Right ventricle myocardium superior (tissue), 1 donor: ENCODE measurements around the gene CCN6. TPM values are rescaled to one million over a fixed set of nuclear protein-coding genes. Genes with fewer than 3 reads are reported as not detected.
A peak's percentile ranks its signal among the peaks of the same experiment; 100 is the strongest.
"Not testable (repeated sequence)": the region's sequence is repeated elsewhere in the genome, so short reads cannot be mapped to it uniquely, and the experiment has no call there.

Experiments
- ATAC-seq: fragments of 200-7000 bp; cut with Tn5 transposase; one replicate; pipeline ENCODE4 v1.9.1; 2020; ENCODE audit warnings: mild to moderate bottlenecking; ENCODE audit not compliant: poor library complexity
- DNase-seq: peaks from one replicate; pipeline ENCODE4 v3.0.0-alpha.2; 2020
- intact Hi-C: fragments of 100-400 bp; cut with DNase I; formaldehyde crosslinking; loops from one replicate; pipeline ENCODE4 v1.11.2; 2022
- total RNA-seq: library from RNA; stranded (reverse); fragmentation: NEBNext Ultra II Directional; extraction: Animal tissue kit (Norgen Biotek cat#: 25700); gene quantifications from one replicate; pipeline ENCODE4 v1.2.1, GENCODE V29; 2021
- donor health status: DM: no; HTN: yes; CAD: no; lungs with severe emphysema.

Gene CCN6
- total RNA-seq, 1 donor from 2014 or later, result not detected

DNA sequence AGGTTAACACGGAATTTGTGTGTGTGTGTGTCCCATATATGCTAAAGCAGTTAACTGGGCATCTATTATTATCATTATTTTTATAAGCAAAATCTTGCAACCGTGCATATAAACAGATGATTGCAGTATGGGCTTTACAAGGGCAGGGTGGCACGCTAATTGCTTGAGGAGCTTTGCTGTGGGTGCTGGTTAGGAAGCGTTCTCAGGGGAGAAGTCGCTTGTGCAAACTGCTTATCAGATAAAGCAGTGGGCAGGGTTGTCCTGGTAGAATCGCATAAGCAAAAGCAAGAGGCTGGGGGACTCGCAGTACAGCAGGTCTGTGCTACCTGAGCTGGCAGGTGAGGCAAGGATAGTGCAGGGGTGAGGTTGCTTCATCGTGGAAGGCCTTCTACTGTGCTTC, 9.7 kb upstream of the CCN6 start:
- ATAC-seq (no peak), DNase-seq (no peak)
- intact Hi-C loops, result no loop called here

DNA sequence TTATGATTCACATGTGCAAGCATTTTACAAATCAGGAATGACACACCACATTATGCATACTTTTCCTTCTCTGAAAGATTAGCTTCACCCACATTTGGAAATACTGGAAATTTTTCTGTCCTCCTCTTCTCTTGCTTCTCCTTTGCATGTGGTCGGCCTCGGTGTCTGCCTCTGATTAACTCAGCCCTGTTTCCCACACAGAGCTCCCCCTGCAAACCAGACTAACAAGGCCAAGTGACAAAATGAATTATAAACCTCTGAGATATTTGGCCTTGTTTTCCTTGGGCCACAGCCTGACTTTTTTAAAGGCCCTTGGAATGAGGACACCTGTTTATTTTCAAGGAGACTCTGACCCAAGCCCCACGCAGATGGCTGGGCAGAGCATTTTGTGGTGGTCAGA, 9.0 kb upstream of the CCN6 start:
- intact Hi-C loops, result no loop called here
- ATAC-seq, result no peak
- DNase-seq, result no peak

DNA sequence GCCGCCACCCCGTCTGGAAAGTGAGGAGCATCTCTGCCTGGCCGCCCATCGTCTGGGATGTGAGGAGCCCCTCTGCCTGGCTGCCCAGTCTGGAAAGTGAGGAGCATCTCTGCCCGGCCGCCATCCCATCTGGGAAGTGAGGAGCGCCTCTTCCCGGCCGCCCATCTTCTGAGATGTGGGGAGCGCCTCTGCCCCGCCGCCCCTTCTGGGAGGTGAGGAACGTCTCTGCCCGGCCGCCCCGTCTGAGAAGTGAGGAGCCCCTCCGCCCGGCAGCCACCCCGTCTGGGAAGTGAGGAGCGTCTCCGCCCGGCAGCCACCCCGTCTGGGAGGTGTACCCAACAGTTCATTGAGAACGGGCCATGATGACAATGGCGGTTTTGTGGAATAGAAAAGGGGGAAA, 6.4 kb upstream of the CCN6 start:
- DNase-seq, intact Hi-C loops, ATAC-seq: not testable (repeated sequence)

- DNase-seq (no peak), ATAC-seq (no peak)
- intact Hi-C loops, result no loop called here
Measured at GRCh38 chr6:112049026-112049799, 4.7 kb upstream of the CCN6 start.

DNA sequence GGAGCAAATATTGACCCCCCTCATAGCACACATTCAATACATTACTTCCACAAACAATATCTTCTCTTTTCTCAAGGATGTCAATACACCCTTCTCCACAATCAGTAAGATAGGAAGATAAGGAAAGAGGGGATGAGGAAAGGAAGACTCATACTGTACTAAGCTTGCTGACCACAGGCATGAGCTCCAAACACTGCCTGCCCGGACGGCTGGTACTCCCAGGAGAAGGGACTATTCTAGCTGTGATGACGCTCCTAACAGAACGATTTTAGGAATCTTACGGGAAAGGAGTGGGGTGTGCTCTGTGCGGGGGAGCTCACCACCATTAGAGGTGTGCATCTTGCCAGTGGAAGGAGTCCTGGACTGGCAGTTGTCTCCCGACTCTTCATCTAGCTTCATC, 3.9 kb upstream of the CCN6 start:
- ATAC-seq (no peak), DNase-seq (no peak)
- intact Hi-C loops, result no loop called here

DNA sequence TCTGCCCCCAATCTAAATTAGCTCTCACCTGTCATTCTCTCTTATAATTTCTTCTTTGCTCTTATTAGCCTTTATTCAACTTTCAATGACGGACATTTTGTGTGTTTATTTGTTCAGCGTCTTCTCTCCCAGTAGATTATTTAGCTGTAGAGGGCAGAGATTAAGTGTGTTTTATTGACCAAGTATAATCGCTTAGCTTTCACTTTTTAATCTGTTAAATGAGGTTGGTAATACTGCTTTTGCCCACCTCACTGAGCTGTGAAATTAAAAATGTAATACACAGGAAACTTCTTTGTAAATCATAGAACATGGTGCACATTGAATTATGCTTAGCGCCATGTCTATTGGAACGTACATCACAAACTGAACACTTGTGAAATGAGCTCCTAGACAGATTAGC, 3.5 kb upstream of the CCN6 start:
- DNase-seq (no peak), ATAC-seq (no peak)
- intact Hi-C loops, result no loop called here

GRCh38 chr6:112051251-112051740, 2.6 kb upstream of the CCN6 start:
- intact Hi-C loops, ATAC-seq, DNase-seq: not testable (repeated sequence)

GRCh38 chr6:112054555-112055190, 769 bp downstream of the CCN6 start:
- ATAC-seq, result no peak
- intact Hi-C loops, result no loop called here
- no peak for DNase-seq

GRCh38 chr6:112058243-112059032, 4.5 kb downstream of the CCN6 start:
- no peak for ATAC-seq
- intact Hi-C loops, result no loop called here
- DNase-seq, result no peak

DNA sequence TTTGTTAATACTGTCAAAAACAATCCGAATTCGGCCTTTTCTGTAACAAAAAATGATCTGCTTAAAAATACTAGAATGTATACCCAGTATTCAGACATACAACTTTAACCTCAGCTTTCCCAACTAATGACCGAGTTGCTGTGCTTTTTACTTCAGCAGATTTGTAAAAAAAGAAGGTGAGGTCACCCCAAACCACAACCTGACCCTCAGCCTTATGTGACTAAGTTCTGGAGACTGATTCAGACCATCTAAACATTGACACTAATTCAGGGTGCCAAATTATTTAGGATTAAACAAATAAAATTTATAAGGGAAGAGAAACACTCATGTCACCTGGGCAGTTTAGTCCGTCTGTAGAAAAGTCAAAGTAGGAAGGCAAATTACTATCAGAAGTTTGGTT, 7.7 kb downstream of the CCN6 start:
- intact Hi-C loops, result no loop called here
- DNase-seq (no peak), ATAC-seq (no peak)

- ATAC-seq (no peak), DNase-seq (no peak)
- intact Hi-C loops, result no loop called here
Measured at GRCh38 chr6:112062966-112063365, 9.1 kb downstream of the CCN6 start.

DNA sequence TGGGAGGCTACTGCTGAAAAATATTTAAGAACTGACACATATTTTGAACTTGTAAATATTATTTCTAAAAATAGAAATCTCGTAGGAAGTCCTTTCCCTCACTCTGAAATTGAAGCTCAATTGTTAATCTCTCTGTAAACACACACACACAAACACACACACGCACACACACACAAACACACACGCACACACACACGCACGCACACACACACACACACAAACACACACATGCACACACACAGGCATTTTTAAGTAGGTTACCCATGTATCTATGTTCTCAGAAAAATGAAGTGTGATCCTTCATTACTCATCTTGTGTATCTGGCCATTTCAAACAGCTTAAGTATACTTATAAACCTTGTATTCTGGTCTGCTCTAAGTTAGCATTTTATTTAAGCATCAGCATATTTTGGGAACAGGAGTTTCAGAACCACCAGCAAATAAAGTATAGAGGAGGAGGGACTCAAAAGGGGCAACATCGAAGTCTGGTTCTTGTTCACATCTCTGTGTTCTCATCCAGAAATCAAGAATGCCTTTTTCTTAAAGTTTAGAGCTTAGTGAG, 11.6 kb downstream of the CCN6 start:
- ATAC-seq (no peak), DNase-seq (no peak)
- intact Hi-C loops, result no loop called here

DNA sequence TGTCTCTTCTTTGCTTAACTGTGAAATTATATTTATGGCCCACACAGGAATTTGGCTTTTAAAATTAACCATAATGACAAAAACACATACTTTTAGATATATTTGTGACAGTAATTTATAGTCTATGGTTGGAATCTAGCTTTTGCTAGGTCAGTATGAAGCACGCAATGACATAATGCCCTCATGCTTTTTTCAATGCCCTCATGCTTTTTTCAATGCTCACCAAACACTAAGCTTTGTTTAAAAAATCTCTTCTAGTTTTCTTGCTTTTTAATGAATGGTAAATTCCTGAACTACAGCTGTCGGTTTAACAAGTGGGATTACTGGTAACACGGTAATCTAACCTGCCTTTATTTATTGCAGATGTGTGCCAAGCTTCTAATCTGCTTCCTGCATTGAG, 12.7 kb downstream of the CCN6 start:
- no peak for ATAC-seq
- intact Hi-C loops, result no loop called here

DNA sequence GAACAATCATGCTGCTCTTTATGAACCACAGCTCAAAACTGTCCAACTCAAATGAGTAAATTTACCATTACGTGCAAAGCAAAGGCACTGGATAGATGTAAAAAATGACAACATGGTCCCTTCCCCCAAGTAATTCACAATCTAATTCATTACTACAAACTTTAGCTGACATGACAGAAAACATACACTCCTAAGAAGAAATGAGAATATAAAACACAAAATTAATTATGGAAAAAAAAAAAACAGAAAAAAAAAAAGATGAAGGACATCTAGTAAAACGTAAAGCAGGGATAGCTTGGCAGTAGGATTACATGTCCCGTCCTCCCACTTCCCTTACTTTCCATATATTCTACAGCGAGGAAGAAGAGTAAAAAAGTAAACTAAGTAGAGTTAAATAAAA, 27.7 kb downstream of the CCN6 start:
- ATAC-seq, result no peak
- intact Hi-C loops, result no loop called here
- no peak for DNase-seq

More for the DNA sequence above, 12.7 kb downstream of the CCN6 start:
- DNase-seq, result no peak

- intact Hi-C loops, result no loop called here
- peak; percentile 62 for ATAC-seq
- peak; percentile 43 for DNase-seq
Measured at GRCh38 chr6:112085286-112086065, 31.6 kb downstream of the CCN6 start.

DNA sequence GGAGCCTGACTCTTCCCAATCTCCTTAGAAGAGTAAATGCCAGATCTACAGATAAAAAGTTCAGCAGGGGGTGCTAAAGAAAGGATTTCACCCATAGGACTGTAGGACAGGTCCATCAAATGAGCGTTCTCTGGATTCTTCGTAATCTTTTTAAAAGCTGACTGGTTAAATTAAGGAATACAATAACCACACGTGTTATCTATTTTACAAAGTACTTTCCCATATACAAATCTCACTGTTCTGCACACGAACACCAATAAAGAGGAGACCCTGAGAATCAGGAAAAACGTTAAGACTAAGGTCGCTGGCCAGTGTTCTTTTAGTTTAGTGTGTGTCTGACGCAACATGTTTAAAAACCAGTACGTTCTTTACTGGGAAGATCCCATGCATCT, 32.8 kb downstream of the CCN6 start:
- intact Hi-C loops, result no loop called here
- DNase-seq (no peak), ATAC-seq (peak; percentile 22)

DNA sequence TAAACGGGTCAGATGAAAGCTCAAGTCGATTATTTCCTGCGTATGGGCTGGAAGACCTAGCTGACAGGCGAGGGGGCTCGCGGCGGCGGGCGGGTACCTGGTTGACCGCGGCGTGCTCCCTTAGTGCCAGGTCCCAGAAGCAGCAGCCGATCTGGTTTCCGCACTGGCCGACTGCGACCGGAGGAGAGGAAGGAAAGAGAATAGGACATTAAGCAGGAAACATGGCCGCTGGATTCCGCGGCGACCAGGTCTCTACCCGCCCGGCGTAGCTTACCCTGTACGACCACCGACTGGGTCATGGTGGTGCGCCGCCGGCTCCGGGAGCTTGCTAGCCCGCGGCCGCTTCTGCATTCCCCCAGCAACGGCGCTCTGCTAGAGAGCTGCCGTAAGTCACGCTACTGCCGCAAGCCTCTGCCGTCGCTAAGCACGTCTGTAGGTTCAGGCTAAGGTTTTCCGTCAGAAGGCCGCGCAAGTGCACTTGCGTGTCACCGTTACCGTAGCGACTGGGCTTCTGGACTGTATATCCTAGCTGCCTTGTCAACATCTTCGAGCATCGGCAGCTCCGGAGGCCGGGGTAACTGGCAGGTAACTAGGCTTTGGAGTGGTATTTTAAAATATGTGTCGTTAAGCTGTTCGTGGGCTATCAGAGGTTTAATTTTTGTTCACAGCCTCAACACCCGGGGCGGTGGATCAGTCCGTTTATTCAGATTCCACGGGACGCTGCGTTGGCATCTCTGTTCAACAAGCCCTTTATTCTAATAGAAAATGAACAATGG, 33.4 kb downstream of the CCN6 start, which contains the start of the genes FAM229B and TUBE1:
Gene FAM229B, plus strand, starts transcription at position 456 of the 776 bp plus-strand sequence. CDS start 11,693 bp downstream, outside the sequence.
Gene TUBE1, minus strand, starts transcription at position 347 of the 776 bp plus-strand sequence. Its CDS starts 48 bp downstream, at position 299.
- ATAC-seq (peak; percentile 93), DNase-seq (peak; percentile 94)
- intact Hi-C loops, result no loop called here
